ENCODE data around the gene SPRED2.

The SPRED2 gene

DNA sequence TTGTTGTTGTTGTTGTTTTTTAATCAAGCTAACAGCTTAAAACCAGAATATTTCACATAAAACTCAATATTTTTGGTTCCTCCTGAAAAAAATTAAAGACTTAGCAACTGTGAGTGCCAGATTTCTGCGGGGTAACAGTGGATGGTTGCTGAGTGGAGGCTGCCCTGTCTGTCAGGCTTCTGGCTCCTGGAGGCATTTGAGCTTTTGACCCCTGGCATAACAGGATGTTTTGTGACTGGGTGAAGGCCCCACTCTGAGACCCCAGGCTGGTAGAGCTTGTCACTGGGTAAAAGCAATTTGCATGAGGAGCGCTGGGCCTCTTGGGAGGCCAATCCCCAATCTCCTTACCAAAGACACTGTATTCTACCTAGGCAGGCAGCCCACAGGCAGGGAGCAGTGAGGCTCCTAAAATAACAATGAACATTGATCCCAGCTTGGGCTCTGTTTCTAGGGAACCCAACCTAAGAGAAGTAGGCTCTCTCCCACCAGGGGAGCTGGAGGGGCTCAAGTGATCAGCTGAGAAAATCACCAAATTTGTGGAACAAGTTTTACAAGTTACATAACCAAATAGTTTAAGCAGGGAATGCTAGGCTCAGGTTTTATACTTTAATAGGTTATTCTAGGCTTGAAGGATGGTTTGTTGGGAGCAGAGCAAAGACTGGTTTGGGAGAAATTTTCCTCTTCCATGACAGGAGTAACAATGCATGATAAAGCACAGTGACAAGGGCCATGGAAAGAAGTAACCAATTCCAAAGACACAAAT is 5.9 kb upstream of the SPRED2 start:
- no peak for DNase-seq

DNA sequence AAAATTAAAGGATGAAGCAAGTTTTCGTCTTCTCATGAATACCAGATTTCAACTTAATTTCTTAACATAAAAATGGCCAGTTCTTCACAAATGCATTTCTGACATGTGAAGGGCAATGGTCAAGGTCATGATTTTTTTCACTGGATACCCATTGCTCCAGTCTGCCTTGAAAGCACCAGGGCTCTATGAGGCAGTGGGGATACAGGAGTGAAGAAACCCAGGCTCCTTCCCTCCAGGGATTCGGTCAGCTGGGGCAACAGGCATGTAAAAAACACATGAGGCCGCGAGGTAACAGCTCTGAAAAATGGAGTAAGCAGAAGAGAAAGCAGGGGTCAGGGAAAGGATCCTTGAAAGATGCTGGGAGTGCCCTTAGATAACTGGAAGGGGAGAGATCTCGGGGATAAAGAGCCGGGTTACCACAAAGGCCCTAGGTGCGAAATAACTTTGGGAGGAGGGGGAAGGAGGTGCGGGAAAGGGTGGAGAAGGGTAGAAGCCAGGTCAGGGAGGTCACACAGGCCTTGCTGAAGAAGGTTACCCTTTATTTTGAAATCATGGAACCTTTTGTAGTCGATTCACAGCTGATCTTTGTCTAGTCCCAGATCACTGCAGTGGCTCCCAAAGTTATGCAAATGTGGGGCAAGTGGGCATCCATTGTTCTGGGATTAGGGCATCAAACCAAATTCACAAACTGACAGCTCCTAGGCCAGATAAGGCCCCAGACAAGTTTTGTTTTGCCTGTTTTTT is 5.2 kb upstream of the SPRED2 start:
- DNase-seq, result no peak

DNA sequence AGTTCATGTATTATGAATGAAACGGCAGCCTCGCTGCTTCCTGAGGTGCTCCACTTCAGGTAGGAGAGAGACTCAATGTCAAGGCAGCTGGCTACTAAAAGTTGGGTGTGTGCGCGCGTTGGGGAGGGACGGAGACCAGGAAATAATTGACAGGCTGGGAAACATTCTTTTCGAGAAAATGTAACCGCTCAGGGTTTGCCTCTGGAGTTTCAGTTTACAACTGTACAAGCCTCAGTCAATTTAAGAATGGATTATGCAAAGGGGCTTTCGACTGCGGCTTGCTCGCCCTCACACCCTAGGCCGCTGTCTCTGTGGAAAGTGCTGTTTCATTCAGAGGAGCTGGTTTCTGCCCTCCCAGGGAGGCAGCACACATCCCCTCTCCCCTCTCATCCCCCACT is 4.4 kb upstream of the SPRED2 start:
- DNase-seq, result no peak

DNA sequence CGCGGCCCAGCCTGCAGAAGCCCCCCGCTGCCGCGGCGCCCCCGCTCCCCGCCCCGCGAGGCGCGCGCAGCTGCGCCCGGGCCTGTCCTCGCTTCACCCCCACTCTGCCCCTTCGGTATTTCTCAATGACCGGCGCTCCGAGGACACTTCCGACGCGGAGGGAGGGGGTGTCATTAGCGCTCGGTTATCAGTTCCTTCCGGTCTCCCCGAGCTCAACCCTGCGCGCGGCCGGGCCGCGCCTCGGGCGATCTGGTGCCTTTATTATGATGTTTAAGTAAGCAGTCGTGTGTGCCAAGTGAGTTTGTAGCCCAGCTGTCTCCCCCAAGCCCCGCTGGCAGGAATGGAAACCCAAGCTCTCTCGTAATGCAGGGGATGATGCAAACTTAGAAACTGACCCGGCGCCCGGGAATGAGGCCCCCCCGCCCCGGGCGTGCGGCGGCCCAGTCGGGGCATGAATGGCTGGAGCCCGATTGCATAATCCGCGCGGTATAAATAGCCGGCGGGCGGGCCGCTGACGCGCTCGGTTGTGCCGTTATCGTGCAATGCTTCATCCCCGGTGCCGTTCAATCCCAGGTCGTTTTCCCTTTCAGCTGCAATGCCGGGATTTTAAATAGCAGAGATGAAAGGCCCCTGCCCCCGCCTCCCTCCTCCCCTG is 3.9 kb upstream of the SPRED2 start:
- peak; percentile 34 for DNase-seq

DNA sequence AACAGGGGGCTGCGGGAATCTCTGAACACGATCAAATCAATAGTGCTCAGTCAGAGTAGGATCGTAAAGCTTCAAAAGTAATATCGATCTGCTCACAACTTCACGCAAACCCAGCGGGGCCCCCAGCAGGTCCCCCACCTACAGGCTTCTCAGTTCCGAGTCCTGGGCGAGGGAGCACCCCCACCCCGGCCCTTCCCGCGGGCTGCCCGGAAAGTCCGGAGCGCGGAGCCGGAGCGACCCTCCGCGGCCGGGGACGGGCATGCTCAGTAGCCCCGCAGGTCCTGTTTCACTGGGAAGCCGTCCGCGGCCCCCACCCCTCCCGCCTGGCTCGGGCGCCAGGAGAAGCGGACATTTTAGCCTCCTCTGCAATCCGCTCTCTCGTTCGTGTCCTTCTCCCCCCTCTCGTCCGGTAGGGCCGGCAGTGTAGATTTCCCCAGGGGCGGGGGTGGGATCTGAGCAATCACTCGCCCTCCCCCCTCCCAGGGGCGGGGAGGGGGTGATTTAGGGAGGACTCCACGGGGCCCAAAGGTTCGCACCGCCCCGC is 3.3 kb upstream of the SPRED2 start:
- DNase-seq, result no peak

DNA sequence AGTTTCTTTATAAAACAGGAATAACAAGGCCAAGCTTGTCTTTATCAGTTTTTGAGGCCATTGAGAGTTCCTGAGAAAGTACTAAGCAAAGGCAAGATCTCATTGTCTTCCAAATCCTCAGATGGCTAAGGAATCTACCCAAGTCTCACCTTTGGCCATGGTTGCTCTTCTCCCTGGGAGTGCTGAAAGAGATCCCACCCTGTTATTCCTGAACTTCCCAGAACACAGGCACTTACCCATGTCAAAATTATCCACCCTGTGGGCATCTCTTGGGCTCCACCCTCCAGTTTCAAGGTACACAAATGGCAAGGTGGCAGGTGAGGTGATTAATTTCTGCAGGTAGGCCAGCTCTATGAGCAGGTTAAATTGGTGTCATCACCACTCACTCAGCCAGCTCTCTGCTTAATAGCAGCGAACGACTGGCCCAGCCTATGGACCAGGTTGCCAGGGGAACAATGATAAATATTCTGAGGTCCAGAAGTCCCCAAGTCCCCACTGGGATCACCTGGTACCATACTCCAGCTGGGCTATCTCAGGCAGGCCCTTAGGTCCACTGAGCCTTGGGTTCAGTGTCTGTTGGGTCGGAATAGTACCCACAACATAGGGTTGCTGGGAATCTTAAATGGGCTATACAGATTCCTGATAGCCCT is 2.3 kb upstream of the SPRED2 start:
- no peak for DNase-seq

DNA sequence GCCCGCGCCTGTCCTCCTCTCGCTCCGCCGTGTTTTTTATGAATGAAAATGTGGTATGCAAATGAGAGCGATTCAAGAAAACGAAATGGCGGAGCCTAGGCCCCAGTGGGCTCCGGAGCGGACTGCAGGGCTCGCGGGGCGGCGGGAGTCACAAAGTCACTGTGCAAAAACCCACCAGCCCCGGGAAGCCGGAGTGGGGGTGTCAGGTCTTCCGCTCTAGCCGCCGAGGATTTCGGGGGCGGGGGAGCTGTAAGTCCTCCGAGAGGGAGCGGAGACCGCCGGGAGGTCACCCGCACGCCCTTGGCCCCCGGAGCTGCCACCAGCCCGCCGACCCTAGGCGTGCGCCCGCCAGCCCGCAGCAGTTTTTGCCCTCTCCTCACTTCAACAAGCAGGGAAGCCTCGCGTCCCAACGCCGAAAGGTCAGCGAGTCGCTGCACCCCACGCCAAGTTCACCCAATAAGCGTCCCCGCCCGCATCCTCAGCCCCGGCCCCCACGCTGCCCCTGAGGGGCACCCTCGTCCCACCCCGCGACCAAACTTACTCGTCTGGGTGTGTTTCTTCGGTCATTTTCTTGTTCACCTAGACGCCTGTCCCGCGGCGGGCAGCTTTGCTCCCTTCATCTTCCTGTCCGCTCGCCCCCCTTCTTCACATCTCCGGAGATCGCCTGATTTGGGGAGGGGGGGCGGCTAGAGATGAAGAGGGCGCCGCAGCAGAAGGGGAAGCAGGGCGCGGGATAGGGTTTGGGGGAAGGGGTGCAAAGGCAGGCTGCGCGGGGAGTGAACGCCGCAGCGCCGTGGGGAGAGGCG is 775 bp downstream of the SPRED2 start:
- DNase-seq, result peak; percentile 16

DNA sequence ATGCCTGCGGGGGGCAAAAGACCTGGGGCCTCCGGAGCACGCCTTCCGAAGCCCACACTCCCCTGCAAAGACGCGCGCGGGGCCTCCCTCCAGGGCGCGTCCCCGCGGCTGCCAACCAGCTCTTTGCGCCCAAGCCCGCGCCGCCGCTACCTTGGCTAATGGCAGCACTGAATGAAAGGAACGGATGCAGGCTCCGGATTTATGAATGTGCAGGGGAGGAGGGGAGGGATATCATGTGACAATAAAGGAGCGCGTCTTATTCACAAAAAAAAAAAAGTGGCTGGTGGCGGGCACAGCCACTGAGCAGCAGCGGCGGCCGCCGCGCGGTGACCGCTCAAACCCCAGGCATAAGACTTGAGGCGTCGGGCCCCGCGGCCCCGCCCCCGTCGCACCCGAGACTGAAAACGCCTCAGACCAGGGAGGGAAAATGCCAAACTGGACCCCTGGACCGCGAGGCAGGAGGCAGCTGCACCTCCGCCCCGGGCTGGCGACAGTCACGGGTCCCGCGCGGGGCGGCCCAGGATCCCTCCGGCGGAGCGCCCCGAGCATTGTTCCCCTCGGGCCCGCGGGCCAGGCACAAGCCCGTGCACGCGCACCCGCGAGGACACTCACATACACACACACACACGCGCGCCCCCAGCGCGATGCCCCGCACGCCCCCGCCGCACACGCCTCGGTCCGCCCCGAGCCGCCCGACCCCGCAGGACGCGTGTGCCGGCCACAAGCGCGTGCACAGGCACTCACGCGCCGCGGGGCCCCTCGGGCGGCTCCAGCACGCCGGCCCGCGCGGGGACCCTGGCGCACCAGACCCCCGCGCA is 1.6 kb downstream of the SPRED2 start:
- DNase-seq, result peak; percentile 39

DNA sequence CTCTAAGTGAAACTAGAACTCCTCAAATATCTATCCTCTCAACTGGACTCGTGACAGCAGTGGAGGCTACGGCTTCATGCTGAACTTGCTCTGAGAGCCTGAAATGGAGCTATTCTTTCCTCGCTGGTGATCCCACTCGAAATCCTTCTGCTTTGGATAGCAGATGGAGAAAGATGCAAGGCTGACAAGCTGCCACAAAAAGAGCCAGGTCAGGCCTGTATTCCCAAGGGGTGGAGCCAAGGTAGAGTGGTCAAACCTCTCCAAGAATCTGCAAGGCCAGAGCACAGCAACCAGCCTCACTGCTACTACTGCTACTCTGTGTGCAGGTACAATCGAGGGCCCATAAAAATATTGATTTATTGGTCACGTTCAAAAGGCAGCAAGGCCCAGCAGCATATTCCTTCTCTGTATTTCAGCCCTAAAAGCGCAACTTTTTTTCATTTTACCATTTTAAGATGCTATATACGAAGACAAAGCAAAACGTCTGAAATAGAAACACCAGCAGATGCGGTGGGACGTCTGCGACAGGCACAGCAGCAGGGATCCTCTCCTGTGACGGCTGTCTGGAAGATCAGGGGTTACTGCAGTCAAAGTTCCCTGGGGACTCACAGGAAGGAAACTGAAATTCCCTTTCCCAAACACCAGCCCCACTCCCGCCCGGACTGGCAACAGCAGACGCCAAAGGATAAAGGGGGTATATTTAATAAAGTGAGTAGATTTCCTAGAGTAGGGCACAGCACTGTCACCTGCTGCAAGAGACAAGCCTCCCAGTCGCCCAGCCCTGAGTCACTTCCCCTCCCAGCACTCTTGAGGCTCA is 2.4 kb downstream of the SPRED2 start:
- no peak for DNase-seq

DNA sequence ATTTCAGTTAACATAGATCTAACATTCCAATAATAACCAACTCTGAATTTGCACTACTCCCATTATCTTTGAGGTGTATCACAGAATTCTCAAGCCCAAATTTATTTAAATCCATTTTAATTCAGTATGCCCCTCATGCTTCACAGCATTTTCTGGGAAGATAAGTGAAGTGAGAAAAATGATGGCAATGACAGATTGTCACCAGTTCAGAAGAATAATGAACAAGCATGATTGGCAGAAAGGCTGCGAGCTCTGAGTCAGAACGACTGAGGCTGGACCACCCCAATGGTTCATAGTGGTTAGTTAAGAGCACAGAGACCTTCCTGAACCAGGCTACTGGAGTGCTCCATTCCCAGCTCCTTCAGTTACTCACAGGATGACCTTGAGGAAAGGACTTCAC is 4.9 kb downstream of the SPRED2 start:
- no peak for DNase-seq

GRCh38 chr2:65425276-65425675 is 7.1 kb downstream of the SPRED2 start:
- no peak for DNase-seq

DNA sequence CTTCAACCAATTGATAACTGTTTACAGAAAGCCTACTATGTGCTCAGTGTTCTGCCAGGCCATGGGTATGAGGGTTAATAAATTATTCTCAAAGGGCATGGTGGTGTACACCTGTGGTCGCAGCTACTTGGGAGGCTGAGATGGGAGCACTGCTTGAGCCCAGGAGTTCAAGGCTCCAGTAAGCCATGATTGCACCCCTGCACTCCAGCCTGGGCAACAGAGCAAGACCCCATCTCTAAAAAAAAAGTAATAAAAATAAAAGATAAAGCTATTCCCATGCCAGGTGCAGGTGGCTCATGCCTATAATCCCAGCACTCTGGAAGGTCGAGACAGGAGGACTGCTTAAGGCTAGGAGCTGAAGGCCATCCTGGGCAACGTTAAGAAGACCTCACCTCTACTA is 8.0 kb downstream of the SPRED2 start:
- no peak for DNase-seq

DNA sequence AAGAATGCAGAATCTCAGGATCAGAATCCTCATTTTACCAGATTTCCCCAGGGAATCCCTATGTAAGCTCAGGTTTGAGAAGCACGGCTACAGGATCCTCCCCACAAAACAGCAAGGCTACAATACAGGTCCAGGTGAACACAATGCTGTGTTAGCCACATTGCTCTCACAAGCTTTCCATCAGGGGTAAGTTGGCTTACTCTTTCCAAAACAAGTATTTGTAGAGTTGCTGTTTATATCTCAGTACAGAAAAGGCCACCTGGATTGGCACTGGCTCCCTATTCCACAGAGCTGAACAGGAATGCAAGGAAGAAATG is 11.0 kb downstream of the SPRED2 start:
- DNase-seq, result no peak

- DNase-seq, result no peak
These were observed 11.5 kb downstream of the SPRED2 start for GRCh38 chr2:65420712-65421431.

DNA sequence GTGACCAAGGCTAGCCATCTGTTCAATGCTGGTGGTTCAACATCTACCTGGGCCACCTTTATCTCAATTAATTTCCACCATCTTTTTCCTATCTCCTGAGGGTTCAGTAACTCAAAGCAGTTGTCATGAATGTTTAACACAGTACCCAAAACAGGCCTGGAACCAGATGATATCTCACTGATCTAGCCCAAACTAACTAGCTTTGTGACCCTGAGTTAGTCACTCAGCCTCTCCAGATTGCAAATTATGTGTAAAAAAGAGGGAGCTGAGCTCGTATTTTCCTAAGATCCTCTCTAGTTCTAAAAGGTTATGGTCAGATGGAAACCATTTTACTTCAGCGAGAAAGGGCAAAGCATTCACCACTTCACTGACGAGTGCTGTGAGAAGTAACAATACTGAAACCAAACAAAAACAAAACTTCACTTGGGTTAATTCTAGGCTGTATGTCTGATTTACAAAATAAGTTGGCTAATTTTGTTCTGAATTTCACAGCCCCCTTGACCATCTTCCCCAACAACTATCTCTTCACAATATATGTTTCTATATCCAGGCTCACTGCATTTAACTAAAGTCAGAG is 14.8 kb downstream of the SPRED2 start:
- DNase-seq, result no peak

DNA sequence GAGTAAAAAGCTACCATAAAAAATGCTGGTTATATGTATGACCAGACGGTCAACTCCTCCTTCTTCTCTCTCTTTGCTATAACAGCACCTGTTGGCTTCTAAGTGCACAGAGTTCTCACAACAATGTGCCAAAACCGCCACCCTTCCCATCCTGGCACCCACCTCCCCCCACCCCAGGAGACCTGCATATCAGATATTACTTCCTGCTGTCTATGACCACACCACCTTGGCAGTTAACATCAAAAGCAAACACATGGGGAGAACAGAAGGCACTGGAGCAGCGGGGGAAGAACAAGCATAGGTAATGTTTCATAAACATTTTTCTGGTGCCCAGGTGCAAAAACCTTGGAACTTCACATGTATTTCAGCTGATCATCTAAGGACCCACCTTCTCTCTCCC is 15.5 kb downstream of the SPRED2 start:
- DNase-seq, result no peak

DNA sequence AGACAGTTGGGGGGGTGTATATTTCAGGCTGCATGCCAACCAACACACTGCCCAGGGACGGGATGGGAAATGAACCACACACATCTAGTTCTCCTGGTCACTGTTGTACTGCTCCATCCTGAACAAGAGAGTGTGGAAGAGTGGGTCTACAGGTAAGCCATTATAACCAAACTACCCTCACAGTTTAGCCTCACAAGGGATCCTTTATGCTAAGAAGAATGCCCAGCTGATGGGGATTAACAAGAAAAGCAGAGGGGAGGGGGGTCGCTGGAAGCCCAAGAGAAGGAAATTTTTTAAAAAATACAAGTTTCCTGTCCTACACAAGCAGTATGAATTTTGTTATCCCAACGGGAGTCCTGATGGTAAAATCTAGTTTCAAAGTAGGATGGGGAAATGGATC is 16.1 kb downstream of the SPRED2 start:
- DNase-seq, result no peak

- no peak for DNase-seq
These were observed 17.3 kb downstream of the SPRED2 start for GRCh38 chr2:65415091-65415490.

- no peak for DNase-seq
These were observed 18.8 kb downstream of the SPRED2 start for GRCh38 chr2:65413610-65414009.

DNA sequence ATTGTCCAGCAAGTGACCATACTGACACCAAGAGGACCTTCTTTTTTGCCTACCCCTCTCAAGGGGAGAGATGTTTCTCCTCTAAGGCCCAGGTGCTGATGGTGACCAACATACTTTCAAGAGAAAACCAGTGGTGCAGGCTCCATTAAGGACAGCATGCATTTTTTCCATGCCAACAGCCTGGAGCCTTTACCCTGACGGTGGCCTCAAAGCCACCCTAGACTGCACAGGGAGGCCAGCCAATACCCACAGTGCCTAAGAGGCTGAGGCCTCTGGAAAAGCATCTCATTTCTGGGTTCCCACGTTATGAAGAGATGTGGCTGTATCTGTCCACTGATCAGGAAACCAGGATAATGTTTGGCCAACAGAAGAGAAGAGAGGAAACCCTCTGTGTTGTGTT is 19.3 kb downstream of the SPRED2 start:
- DNase-seq, result no peak

All from NCI-H748 treated with DMSO at 0.1 percent for 48 hours (cell line).